ENCODE data around the gene TCF23.
"Not testable (repeated sequence)": the region's sequence is repeated elsewhere in the genome, so short reads cannot be mapped to it uniquely, and the experiment has no call there.

Gene TCF23

GRCh38 chr2:27175330-27175729 is 26.5 kb downstream of the TCF23 start:
- H3K4me3 ChIP-seq (ENCODE audit: low read length, poor library complexity, severe bottlenecking): no peak overlapping the region
- no peaks in the 10 kb centered on the region for H3K27me3 ChIP-seq (ENCODE audit: insufficient read depth, low read length, poor library complexity, severe bottlenecking)
- no peak overlapping the region for H2AFZ ChIP-seq (ENCODE audit: low read length)
- no peaks in the 10 kb centered on the region for H3K9me2 ChIP-seq (replicated peaks; ENCODE audit: low read depth, low read length)
- H3K9me3 ChIP-seq (ENCODE audit: insufficient read depth, low read depth, low read length): no peaks in the 10 kb centered on the region
- no peaks in the 10 kb centered on the region for H4K20me1 ChIP-seq (ENCODE audit: insufficient read depth, low read length, poor library complexity, severe bottlenecking)
- TF ChIP-seq, protein P1, sequence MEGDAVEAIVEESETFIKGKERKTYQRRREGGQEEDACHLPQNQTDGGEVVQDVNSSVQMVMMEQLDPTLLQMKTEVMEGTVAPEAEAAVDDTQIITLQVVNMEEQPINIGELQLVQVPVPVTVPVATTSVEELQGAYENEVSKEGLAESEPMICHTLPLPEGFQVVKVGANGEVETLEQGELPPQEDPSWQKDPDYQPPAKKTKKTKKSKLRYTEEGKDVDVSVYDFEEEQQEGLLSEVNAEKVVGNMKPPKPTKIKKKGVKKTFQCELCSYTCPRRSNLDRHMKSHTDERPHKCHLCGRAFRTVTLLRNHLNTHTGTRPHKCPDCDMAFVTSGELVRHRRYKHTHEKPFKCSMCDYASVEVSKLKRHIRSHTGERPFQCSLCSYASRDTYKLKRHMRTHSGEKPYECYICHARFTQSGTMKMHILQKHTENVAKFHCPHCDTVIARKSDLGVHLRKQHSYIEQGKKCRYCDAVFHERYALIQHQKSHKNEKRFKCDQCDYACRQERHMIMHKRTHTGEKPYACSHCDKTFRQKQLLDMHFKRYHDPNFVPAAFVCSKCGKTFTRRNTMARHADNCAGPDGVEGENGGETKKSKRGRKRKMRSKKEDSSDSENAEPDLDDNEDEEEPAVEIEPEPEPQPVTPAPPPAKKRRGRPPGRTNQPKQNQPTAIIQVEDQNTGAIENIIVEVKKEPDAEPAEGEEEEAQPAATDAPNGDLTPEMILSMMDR (conservative IDR thresholded peaks at IDR 0.05; ENCODE audit: low read length): no peak
- TF ChIP-seq EZH2phosphoT487 (IDR thresholded peaks at IDR 0.05; ENCODE audit: borderline replicate concordance): no peak
- no peak overlapping the region for H3K9ac ChIP-seq (ENCODE audit: low read depth, low read length, poor library complexity, severe bottlenecking)
- no peaks in the 10 kb centered on the region for H3K36me3 ChIP-seq (ENCODE audit: insufficient read depth, low read length)
- no peaks in the 10 kb centered on the region for H3K4me1 ChIP-seq (ENCODE audit: insufficient read depth, low read length, poor library complexity, severe bottlenecking)
- H3K4me2 ChIP-seq (ENCODE audit: low read depth, low read length, poor library complexity, severe bottlenecking): no peak overlapping the region
- H3F3A ChIP-seq (ENCODE audit: low read depth): no peaks in the 10 kb centered on the region
- H3K79me2 ChIP-seq (ENCODE audit: insufficient read depth, low read length): no peaks in the 10 kb centered on the region

GRCh38 chr2:27175781-27176180 is 27.0 kb downstream of the TCF23 start:
- H3K4me1 ChIP-seq (ENCODE audit: insufficient read depth, low read length, poor library complexity, severe bottlenecking); H3K36me3 ChIP-seq (ENCODE audit: insufficient read depth, low read length); H3K4me3 ChIP-seq (ENCODE audit: low read length, poor library complexity, severe bottlenecking); H4K20me1 ChIP-seq (ENCODE audit: insufficient read depth, low read length, poor library complexity, severe bottlenecking); H3K4me2 ChIP-seq (ENCODE audit: low read depth, low read length, poor library complexity, severe bottlenecking); H3F3A ChIP-seq (ENCODE audit: low read depth); H3K9me3 ChIP-seq (ENCODE audit: insufficient read depth, low read depth, low read length); H3K27me3 ChIP-seq (ENCODE audit: insufficient read depth, low read length, poor library complexity, severe bottlenecking); H3K79me2 ChIP-seq (ENCODE audit: insufficient read depth, low read length); H2AFZ ChIP-seq (ENCODE audit: low read length); H3K9ac ChIP-seq (ENCODE audit: low read depth, low read length, poor library complexity, severe bottlenecking); H3K9me2 ChIP-seq (replicated peaks; ENCODE audit: low read depth, low read length): not testable (repeated sequence)

GRCh38 chr2:27177441-27178351 is 28.9 kb downstream of the TCF23 start:
- no peaks in the 10 kb centered on the region for H3F3A ChIP-seq (ENCODE audit: low read depth)
- H3K36me3 ChIP-seq (ENCODE audit: insufficient read depth, low read length): no peaks in the 10 kb centered on the region
- no peak overlapping the region for H3K4me2 ChIP-seq (ENCODE audit: low read depth, low read length, poor library complexity, severe bottlenecking)
- no peaks in the 10 kb centered on the region for H3K4me1 ChIP-seq (ENCODE audit: insufficient read depth, low read length, poor library complexity, severe bottlenecking)
- no peak overlapping the region for H2AFZ ChIP-seq (ENCODE audit: low read length)
- no peak overlapping the region for H3K4me3 ChIP-seq (ENCODE audit: low read length, poor library complexity, severe bottlenecking)
- H3K27me3 ChIP-seq (ENCODE audit: insufficient read depth, low read length, poor library complexity, severe bottlenecking): no peaks in the 10 kb centered on the region
- TF ChIP-seq EZH2phosphoT487 (IDR thresholded peaks at IDR 0.05; ENCODE audit: borderline replicate concordance): no peak
- TF ChIP-seq, protein P1 (conservative IDR thresholded peaks at IDR 0.05; ENCODE audit: low read length): no peak
- H3K9me3 ChIP-seq (ENCODE audit: insufficient read depth, low read depth, low read length): no peaks in the 10 kb centered on the region
- H4K20me1 ChIP-seq (ENCODE audit: insufficient read depth, low read length, poor library complexity, severe bottlenecking): no peaks in the 10 kb centered on the region
- no peak overlapping the region for H3K9ac ChIP-seq (ENCODE audit: low read depth, low read length, poor library complexity, severe bottlenecking)
- no peaks in the 10 kb centered on the region for H3K9me2 ChIP-seq (replicated peaks; ENCODE audit: low read depth, low read length)
- no peaks in the 10 kb centered on the region for H3K79me2 ChIP-seq (ENCODE audit: insufficient read depth, low read length)

GRCh38 chr2:27178469-27178868 is 29.7 kb downstream of the TCF23 start:
- Histone ChIP-seq H3K9me3 (ENCODE audit: insufficient read depth, low read depth, low read length) (no peaks in the 10 kb centered on the region), H3F3A (ENCODE audit: low read depth) (no peaks in the 10 kb centered on the region), H3K36me3 (ENCODE audit: insufficient read depth, low read length) (no peaks in the 10 kb centered on the region), H4K20me1 (ENCODE audit: insufficient read depth, low read length, poor library complexity, severe bottlenecking) (no peaks in the 10 kb centered on the region), H3K4me1 (ENCODE audit: insufficient read depth, low read length, poor library complexity, severe bottlenecking) (no peaks in the 10 kb centered on the region), H3K4me2 (ENCODE audit: low read depth, low read length, poor library complexity, severe bottlenecking) (no peak overlapping the region), H2AFZ (ENCODE audit: low read length) (no peak overlapping the region), H3K79me2 (ENCODE audit: insufficient read depth, low read length) (no peaks in the 10 kb centered on the region), H3K9ac (ENCODE audit: low read depth, low read length, poor library complexity, severe bottlenecking) (no peak overlapping the region), H3K9me2 (replicated peaks; ENCODE audit: low read depth, low read length) (no peaks in the 10 kb centered on the region), H3K27me3 (ENCODE audit: insufficient read depth, low read length, poor library complexity, severe bottlenecking) (no peaks in the 10 kb centered on the region), H3K4me3 (ENCODE audit: low read length, poor library complexity, severe bottlenecking) (no peak overlapping the region)
- no peak for TF ChIP-seq EZH2phosphoT487 (IDR thresholded peaks at IDR 0.05; ENCODE audit: borderline replicate concordance)
- TF ChIP-seq, protein P1 (conservative IDR thresholded peaks at IDR 0.05; ENCODE audit: low read length): no peak

Data from Loucy (cell line).